H7 (cell line): ENCODE results near the gene HS3ST2. TPM values are rescaled to one million over a fixed set of nuclear protein-coding genes. Genes with fewer than 3 reads are reported as not detected.
"Not testable (repeated sequence)": the region's sequence is repeated elsewhere in the genome, so short reads cannot be mapped to it uniquely, and the experiment has no call there.

Experiments used
- DNase-seq: peaks from one replicate; pipeline ENCODE4 v3.0.0; 2012
- H3K27me3 ChIP-seq: 2 replicates; pipeline ENCODE4 v1.6.0; 2011; ENCODE audit warnings: mild to moderate bottlenecking, low read length; ENCODE audit not compliant: control insufficient read depth, insufficient read depth
- H3K36me3 ChIP-seq: replicated peaks from 2 replicates; pipeline ENCODE4 v1.5.1; 2011; ENCODE audit warnings: low read length; ENCODE audit not compliant: control insufficient read depth, insufficient read depth
- H3K4me3 ChIP-seq: 2 replicates; pipeline ENCODE4 v1.5.1; 2011; ENCODE audit warnings: low read depth, mild to moderate bottlenecking, control low read depth, low read length, moderate library complexity; ENCODE audit not compliant: insufficient read depth
- total RNA-seq: library from RNA; depleted of rRNA; stranded (reverse); fragments of >200 nt; shearing (Covaris generic); gene quantifications from 2 replicates; pipeline ENCODE4 v1.2.3, GENCODE V29; 2014

HS3ST2 gene
- total RNA-seq, 1 experiment from 2014 or later: 0.24 TPM

- Histone ChIP-seq H3K36me3 (no peaks in the 10 kb centered on the region), H3K4me3 (no peak overlapping the region), H3K27me3 (no peaks in the 10 kb centered on the region)
- no peak for DNase-seq
Observed at GRCh38 chr16:22915003-22915402, 101.0 kb downstream of the HS3ST2 start.

- H3K4me3 ChIP-seq: no peak overlapping the region
- DNase-seq: no peak
- H3K36me3 ChIP-seq: no peaks in the 10 kb centered on the region
- no peaks in the 10 kb centered on the region for H3K27me3 ChIP-seq
Observed at GRCh38 chr16:22923491-22923890, 109.5 kb downstream of the HS3ST2 start.

- Histone ChIP-seq H3K27me3 (no peaks in the 10 kb centered on the region), H3K36me3 (no peaks in the 10 kb centered on the region), H3K4me3 (no peak overlapping the region)
- DNase-seq: no peak
Observed at GRCh38 chr16:22924492-22924891, 110.5 kb downstream of the HS3ST2 start.

DNA sequence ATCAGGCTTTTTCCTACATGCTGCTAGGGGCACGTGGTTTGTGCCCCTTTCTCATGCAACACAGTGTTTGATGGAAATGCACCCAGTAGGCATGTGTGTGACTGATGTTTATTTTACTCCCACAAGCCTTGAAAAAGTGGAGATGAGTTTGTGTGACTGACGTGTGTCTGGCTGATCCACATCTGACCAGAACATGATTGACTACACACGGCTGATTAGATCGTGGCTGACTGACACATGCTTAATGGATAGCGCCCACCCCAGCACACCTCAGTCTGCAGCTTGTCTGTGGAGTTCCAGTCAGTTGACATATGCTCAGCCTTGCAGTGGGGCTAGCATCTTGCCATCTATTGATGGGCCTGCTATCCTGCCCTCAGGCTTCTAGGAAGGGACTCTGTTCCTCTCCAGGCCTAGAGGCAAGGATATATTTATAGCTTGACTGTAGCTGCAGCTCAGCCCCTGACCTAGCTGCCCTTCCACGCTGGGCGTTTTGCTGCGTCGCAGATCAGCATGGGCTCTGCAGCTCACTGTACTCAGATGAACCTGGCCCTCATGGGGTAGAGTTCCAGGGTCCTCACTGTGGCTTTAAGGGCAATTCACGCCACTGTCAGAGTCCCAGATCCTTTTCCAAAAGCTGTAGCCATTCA, 112.3 kb downstream of the HS3ST2 start:
- Histone ChIP-seq H3K4me3 (no peak overlapping the region), H3K36me3 (no peaks in the 10 kb centered on the region), H3K27me3 (no peaks in the 10 kb centered on the region)
- no peak for DNase-seq

DNA sequence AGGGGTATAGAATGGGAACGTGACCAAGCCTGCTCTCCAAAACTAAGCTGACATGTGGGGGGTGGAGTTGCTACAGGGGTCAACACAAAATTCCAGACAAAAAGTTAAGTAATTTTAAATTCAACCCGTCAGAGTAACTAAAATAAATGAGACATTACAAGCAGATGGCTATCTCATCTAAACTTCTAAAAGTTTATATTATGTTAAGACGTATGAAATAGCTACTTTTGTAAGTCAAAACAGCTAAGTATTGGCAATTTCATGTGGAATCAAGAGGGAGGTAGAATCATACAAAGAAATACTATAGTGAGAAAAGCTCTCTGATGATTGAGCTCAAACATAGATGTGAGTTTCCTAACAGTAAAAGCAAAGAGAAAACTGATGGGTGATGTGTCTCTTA, 113.3 kb downstream of the HS3ST2 start:
- Histone ChIP-seq H3K36me3 (no peaks in the 10 kb centered on the region), H3K4me3 (no peak overlapping the region), H3K27me3 (no peaks in the 10 kb centered on the region)
- no peak for DNase-seq

DNA sequence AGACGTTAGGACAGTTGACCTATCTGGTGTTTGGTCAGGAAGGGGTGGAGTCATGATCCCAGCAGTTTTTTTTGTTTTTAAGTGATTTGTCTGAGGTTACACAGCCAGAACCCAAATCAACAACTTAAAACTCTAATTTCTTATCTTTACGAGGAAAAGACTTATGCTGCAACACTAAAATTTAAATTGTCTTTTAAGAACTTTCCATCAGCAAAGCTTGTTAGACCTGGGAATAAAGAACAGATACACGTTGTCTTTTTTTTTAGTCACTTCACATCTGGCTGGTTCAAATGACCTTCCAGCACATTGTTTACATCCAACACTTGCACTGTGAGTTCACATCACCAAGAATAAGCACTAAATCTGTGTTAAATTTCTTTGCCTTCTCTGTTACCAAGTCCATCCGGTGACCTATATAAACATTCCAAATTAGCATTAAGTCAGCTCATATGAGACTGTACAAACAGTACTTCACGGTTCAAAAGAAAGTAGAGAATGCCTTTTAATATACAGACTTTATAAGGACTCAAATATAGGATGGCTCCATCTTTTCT, 115.0 kb downstream of the HS3ST2 start:
- no peaks in the 10 kb centered on the region for H3K36me3 ChIP-seq
- no peak for DNase-seq
- H3K4me3 ChIP-seq: no peak overlapping the region
- H3K27me3 ChIP-seq: no peaks in the 10 kb centered on the region

- H3K36me3 ChIP-seq: no peaks in the 10 kb centered on the region
- H3K4me3 ChIP-seq: no peak overlapping the region
- no peaks in the 10 kb centered on the region for H3K27me3 ChIP-seq
- no peak for DNase-seq
Observed at GRCh38 chr16:22929461-22929860, 115.5 kb downstream of the HS3ST2 start.

DNA sequence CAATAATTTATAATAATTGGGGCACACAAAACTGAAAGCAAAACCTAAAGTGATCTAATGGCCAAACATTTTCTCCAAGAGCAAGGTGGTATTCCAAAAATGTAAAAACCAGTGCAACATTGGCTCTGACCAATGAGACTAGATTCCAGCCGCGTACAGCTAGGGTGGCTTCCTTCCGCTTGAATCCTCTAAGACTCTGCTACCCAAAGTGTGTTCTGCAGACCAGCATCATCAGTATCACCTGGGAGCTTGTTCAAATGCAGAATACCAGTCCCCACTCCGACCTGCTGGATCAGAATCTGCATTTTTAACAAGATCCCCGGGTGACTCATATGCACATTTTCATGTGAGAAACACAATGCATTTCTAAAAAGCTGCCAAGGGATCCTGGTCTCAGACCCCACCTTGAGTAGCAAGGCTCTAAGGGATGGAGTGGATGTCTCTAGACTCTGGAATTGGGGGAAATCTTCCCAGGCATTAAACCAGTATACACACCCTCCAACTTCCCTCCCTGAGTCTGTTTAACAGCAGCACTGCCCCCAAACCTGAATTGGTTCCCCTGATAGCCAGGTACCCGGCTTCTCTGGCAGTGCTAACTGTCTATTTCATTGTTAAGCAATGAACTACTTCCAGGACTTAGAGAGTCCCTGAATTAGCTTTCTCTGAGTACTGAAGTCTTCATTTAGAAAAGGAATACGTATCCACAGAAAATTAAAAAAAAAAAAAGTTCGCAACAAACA, 118.2 kb downstream of the HS3ST2 start:
- DNase-seq: no peak
- Histone ChIP-seq H3K4me3 (no peak overlapping the region), H3K27me3 (no peaks in the 10 kb centered on the region), H3K36me3 (no peaks in the 10 kb centered on the region)

GRCh38 chr16:22933173-22933572, 119.2 kb downstream of the HS3ST2 start:
- Histone ChIP-seq H3K4me3 (no peak overlapping the region), H3K27me3 (no peaks in the 10 kb centered on the region), H3K36me3 (no peaks in the 10 kb centered on the region)
- DNase-seq: no peak

GRCh38 chr16:22934786-22935185, 120.8 kb downstream of the HS3ST2 start:
- no peak for DNase-seq
- H3K36me3 ChIP-seq: no peaks in the 10 kb centered on the region
- no peaks in the 10 kb centered on the region for H3K27me3 ChIP-seq

DNA sequence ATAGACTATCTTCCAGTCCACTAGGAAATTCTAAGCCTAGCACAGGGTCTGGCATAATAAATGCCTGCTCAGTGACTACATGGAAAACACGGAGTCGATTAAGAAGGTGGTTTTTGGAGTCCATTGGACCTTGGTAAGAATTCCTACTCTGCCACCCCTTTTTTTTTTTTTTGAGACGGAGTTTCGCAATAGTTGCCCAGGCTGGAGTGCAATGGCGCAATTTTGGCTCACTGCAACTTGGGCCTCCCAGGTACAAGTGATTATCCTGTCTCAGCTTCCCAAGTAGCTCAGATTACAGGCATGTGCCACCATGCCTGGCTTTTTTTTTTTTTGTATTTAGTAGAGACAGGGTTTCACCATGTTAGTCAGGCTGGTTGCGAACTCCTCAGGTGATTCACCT, 123.2 kb downstream of the HS3ST2 start:
- DNase-seq: no peak
- H3K4me3 ChIP-seq: no peak overlapping the region
- H3K36me3 ChIP-seq: no peaks in the 10 kb centered on the region
- H3K27me3 ChIP-seq: no peaks in the 10 kb centered on the region

More at GRCh38 chr16:22934786-22935185, 120.8 kb downstream of the HS3ST2 start:
- no peak overlapping the region for H3K4me3 ChIP-seq

GRCh38 chr16:22938647-22939046, 124.7 kb downstream of the HS3ST2 start:
- no peaks in the 10 kb centered on the region for H3K27me3 ChIP-seq
- H3K36me3 ChIP-seq: no peaks in the 10 kb centered on the region
- no peak overlapping the region for H3K4me3 ChIP-seq
- no peak for DNase-seq

DNA sequence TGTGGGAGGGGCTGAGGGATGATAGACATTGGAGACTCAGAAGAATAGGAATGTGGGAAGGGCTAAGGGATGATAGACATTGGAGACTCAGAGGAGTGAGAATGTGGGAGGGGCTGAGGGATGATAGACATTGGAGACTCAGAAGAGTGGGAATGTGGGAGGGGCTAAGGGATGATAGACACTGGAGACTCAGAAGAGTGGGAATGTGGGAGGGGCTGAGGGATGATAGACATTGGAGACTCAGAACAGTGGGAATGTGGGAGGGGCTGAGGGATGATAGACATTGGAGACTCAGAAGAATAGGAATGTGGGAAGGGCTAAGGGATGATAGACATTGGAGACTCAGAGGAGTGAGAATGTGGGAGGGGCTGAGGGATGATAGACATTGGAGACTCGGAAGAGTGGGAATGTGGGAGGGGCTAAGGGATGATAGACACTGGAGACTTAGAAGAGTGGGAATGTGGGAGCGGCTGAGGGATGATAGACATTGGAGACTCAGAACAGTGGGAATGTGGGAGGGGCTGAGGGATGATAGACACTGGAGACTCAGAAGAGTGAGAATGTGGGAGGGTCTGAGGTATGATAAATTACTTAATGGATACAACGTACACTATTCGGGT, 125.9 kb downstream of the HS3ST2 start:
- not testable (repeated sequence) for DNase-seq, H3K36me3 ChIP-seq, H3K27me3 ChIP-seq, H3K4me3 ChIP-seq

- H3K36me3 ChIP-seq: no peaks in the 10 kb centered on the region
- no peak for DNase-seq
- no peak overlapping the region for H3K4me3 ChIP-seq
- H3K27me3 ChIP-seq: no peaks in the 10 kb centered on the region
Observed at GRCh38 chr16:22941970-22942501, 128.1 kb downstream of the HS3ST2 start.

GRCh38 chr16:22942811-22943210, 128.8 kb downstream of the HS3ST2 start:
- no peak overlapping the region for H3K4me3 ChIP-seq
- H3K27me3 ChIP-seq: no peaks in the 10 kb centered on the region
- no peak for DNase-seq
- no peaks in the 10 kb centered on the region for H3K36me3 ChIP-seq
